Measurements from ENCODE around the gene RNF130. TPM values are rescaled to one million over a fixed set of nuclear protein-coding genes. Genes with fewer than 3 reads are reported as not detected.

RNF130 gene
- total and polyA plus RNA-seq, 2 donors, result 20.5 to 69.2 TPM

DNA sequence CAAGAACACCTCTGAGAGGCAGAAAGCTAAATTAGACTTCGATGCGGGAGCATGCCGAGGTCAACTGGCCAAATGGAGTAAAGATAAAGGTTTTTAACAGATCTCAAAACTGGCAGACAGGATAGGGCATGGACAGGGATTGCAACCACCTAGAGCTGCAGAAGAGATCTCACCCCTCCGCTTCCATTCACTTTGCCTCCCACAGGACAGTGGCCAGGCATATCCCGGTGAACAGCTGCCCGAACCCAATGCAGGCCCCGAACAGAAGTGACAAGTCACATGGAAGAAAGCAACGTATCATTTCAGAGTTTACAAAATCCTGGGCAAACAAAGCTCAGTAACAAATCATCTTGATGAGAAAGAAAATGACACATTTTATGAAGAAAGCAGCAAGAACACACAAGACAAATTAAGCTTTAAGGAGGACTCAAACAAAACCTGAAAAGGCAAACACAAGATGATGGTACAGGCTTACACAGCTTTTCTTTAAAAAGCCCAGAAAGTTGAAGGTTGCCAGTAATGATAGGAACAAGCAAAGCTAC, 18.4 kb downstream of the RNF130 start:
- 98% methylated on average over 8 of the region's 8 CpGs for WGBS
- Histone ChIP-seq H3K27me3 (ENCODE audit: control insufficient read depth in 2 of 2, insufficient read depth in 1 of 2, low read length in 1 of 2) (no peaks in the 10 kb centered on the region), H3K9me3 (ENCODE audit: control insufficient read depth in 2 of 2, insufficient read depth in 1 of 2, low read length in 1 of 2) (no peaks in the 10 kb centered on the region), H3K4me1 (ENCODE audit: control insufficient read depth in 2 of 2, insufficient read depth in 2 of 2, low read length in 2 of 2) (peaks cover 0 to 4% of the 10 kb centered on the region in 2 donors), H3K27ac (ENCODE audit: low read depth in 1 of 2, low read length in 1 of 2) (no peak overlapping the region), H3K4me3 (ENCODE audit: low read length in 2 of 2) (no peak overlapping the region), H3K36me3 (ENCODE audit: control insufficient read depth in 2 of 2, insufficient read depth in 2 of 2, low read length in 1 of 2) (no peaks in the 10 kb centered on the region)
- no peak for DNase-seq (ENCODE audit: low read depth in 6 of 9, low spot score in 9 of 9)

GRCh38 chr5:180052211-180052818, 19.2 kb downstream of the RNF130 start:
- no peaks in the 10 kb centered on the region for H3K36me3 ChIP-seq (ENCODE audit: control insufficient read depth in 2 of 2, insufficient read depth in 2 of 2, low read length in 1 of 2)
- no peak overlapping the region for H3K27ac ChIP-seq (ENCODE audit: low read depth in 1 of 2, low read length in 1 of 2)
- H3K27me3 ChIP-seq (ENCODE audit: control insufficient read depth in 2 of 2, insufficient read depth in 1 of 2, low read length in 1 of 2), result no peaks in the 10 kb centered on the region
- peaks cover 0 to 4% of the 10 kb centered on the region in 2 donors for H3K4me1 ChIP-seq (ENCODE audit: control insufficient read depth in 2 of 2, insufficient read depth in 2 of 2, low read length in 2 of 2)
- DNase-seq (ENCODE audit: low read depth in 6 of 9, low spot score in 9 of 9), result no peak
- WGBS, result over 99% methylated on average over 5 of the region's 5 CpGs
- H3K4me3 ChIP-seq (ENCODE audit: low read length in 2 of 2), result no peak overlapping the region
- H3K9me3 ChIP-seq (ENCODE audit: control insufficient read depth in 2 of 2, insufficient read depth in 1 of 2, low read length in 1 of 2), result no peaks in the 10 kb centered on the region

DNA sequence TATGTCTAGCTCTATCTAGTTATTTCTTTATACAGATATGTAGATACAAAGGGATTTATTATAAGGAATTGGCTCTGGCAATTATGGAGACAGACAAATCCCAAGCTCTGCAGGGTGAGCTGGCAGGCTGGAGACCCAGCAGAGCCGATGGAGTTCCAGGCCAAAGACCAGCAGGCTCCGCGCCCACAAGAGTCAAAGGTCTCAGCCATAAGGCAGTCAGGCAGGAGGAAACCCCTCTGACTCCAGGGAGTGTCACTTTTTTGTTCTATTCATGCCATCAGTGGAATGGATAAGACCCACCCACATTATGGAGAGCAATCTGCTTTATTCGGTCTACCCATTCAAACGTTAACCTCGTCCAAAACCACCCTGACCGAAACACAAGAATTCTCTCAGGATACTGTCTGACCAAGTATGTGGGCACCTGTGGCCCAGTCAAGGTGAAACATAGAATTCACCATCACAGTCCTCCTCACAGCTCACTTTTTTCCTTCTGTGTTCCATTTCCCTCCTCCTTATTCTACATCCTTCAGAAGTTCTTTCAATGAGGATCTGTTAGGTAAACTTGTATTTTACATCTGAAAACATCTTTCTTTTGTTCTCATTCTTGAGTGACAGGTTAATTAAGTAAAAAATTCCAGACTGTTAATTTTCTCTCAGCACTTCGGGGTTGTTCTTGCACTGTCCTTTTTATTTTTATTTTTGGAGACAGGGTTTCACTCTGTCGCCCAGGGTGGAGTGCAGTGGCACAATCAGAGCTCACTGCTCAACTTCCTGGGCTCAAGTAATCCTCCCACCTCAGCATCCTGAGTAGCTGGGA, 21.2 kb downstream of the RNF130 start:
- H3K4me1 ChIP-seq (ENCODE audit: control insufficient read depth in 2 of 2, insufficient read depth in 2 of 2, low read length in 2 of 2), result peaks cover 0 to 4% of the 10 kb centered on the region in 2 donors

DNA sequence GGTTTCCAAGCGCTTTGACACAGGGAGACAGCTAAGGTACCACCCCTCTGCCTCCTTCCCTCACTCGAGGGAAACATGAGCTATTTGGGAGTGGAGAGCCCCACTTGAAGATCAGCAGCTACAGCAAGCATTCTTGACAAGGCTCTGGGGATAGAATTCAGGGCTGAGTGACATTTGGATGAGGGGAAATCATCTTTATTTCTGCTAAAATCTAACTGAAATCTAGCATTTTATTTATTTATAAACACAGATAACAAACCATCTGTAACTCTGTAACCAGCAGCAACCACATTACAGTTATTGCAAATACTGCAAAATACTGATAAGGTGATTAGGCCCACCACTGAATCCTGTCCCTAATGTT, 22.4 kb downstream of the RNF130 start:
- peaks cover 0 to 4% of the 10 kb centered on the region in 2 donors for H3K4me1 ChIP-seq (ENCODE audit: control insufficient read depth in 2 of 2, insufficient read depth in 2 of 2, low read length in 2 of 2)

More for the DNA sequence above, 21.2 kb downstream of the RNF130 start:
- WGBS, result 97% methylated on average over 9 of the region's 9 CpGs
- DNase-seq (ENCODE audit: low read depth in 6 of 9, low spot score in 9 of 9), result no peak
- Histone ChIP-seq H3K4me3 (ENCODE audit: low read length in 2 of 2) (no peak overlapping the region), H3K36me3 (ENCODE audit: control insufficient read depth in 2 of 2, insufficient read depth in 2 of 2, low read length in 1 of 2) (no peaks in the 10 kb centered on the region), H3K27me3 (ENCODE audit: control insufficient read depth in 2 of 2, insufficient read depth in 1 of 2, low read length in 1 of 2) (no peaks in the 10 kb centered on the region), H3K9me3 (ENCODE audit: control insufficient read depth in 2 of 2, insufficient read depth in 1 of 2, low read length in 1 of 2) (peaks cover 0 to 7% of the 10 kb centered on the region in 2 donors), H3K27ac (ENCODE audit: low read depth in 1 of 2, low read length in 1 of 2) (no peak overlapping the region)

DNA sequence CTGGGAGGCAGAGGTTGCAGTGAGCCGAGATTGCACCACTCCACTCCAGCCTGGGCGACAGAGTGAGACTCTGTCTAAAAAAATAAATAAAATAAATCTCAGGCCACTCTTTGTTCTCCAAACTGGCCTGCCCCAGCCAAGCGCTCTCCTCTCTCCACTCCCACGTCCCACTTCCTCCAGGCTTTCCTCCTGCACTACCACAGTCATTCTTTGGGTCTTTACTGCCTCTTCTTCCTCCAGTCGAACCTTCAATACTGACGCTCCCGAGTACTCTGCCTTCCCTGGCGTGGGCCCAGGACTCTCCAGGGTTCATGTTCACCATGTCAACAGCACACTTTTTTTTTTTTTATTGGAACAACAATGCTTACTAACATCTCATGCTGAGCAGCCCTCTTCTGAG, 23.9 kb downstream of the RNF130 start:
- Histone ChIP-seq H3K27ac (ENCODE audit: low read depth in 1 of 2, low read length in 1 of 2) (no peak overlapping the region), H3K4me3 (ENCODE audit: low read length in 2 of 2) (no peak overlapping the region), H3K36me3 (ENCODE audit: control insufficient read depth in 2 of 2, insufficient read depth in 2 of 2, low read length in 1 of 2) (no peaks in the 10 kb centered on the region), H3K9me3 (ENCODE audit: control insufficient read depth in 2 of 2, insufficient read depth in 1 of 2, low read length in 1 of 2) (peaks cover 0 to 7% of the 10 kb centered on the region in 2 donors), H3K27me3 (ENCODE audit: control insufficient read depth in 2 of 2, insufficient read depth in 1 of 2, low read length in 1 of 2) (no peaks in the 10 kb centered on the region), H3K4me1 (ENCODE audit: control insufficient read depth in 2 of 2, insufficient read depth in 2 of 2, low read length in 2 of 2) (peaks cover 0 to 4% of the 10 kb centered on the region in 2 donors)
- 93% methylated on average over 8 of the region's 8 CpGs for WGBS
- DNase-seq (ENCODE audit: low read depth in 6 of 9, low spot score in 9 of 9), result no peak

More for the DNA sequence above, 22.4 kb downstream of the RNF130 start:
- H3K27ac ChIP-seq (ENCODE audit: low read depth in 1 of 2, low read length in 1 of 2), result no peak overlapping the region
- DNase-seq (ENCODE audit: low read depth in 6 of 9, low spot score in 9 of 9), result no peak
- H3K4me3 ChIP-seq (ENCODE audit: low read length in 2 of 2), result no peak overlapping the region
- WGBS, result 56% methylated on average over 2 of the region's 2 CpGs
- no peaks in the 10 kb centered on the region for H3K27me3 ChIP-seq (ENCODE audit: control insufficient read depth in 2 of 2, insufficient read depth in 1 of 2, low read length in 1 of 2)
- H3K9me3 ChIP-seq (ENCODE audit: control insufficient read depth in 2 of 2, insufficient read depth in 1 of 2, low read length in 1 of 2), result peaks cover 0 to 7% of the 10 kb centered on the region in 2 donors
- no peaks in the 10 kb centered on the region for H3K36me3 ChIP-seq (ENCODE audit: control insufficient read depth in 2 of 2, insufficient read depth in 2 of 2, low read length in 1 of 2)

GRCh38 chr5:180046656-180047055, 24.9 kb downstream of the RNF130 start:
- Histone ChIP-seq H3K36me3 (ENCODE audit: control insufficient read depth in 2 of 2, insufficient read depth in 2 of 2, low read length in 1 of 2) (no peaks in the 10 kb centered on the region), H3K4me1 (ENCODE audit: control insufficient read depth in 2 of 2, insufficient read depth in 2 of 2, low read length in 2 of 2) (peaks cover 0 to 4% of the 10 kb centered on the region in 2 donors), H3K27ac (ENCODE audit: low read depth in 1 of 2, low read length in 1 of 2) (no peak overlapping the region), H3K9me3 (ENCODE audit: control insufficient read depth in 2 of 2, insufficient read depth in 1 of 2, low read length in 1 of 2) (peaks cover 0 to 7% of the 10 kb centered on the region in 2 donors), H3K27me3 (ENCODE audit: control insufficient read depth in 2 of 2, insufficient read depth in 1 of 2, low read length in 1 of 2) (no peaks in the 10 kb centered on the region), H3K4me3 (ENCODE audit: low read length in 2 of 2) (no peak overlapping the region)
- 97% methylated on average over 5 of the region's 5 CpGs for WGBS
- DNase-seq (ENCODE audit: low read depth in 6 of 9, low spot score in 9 of 9), result no peak

DNA sequence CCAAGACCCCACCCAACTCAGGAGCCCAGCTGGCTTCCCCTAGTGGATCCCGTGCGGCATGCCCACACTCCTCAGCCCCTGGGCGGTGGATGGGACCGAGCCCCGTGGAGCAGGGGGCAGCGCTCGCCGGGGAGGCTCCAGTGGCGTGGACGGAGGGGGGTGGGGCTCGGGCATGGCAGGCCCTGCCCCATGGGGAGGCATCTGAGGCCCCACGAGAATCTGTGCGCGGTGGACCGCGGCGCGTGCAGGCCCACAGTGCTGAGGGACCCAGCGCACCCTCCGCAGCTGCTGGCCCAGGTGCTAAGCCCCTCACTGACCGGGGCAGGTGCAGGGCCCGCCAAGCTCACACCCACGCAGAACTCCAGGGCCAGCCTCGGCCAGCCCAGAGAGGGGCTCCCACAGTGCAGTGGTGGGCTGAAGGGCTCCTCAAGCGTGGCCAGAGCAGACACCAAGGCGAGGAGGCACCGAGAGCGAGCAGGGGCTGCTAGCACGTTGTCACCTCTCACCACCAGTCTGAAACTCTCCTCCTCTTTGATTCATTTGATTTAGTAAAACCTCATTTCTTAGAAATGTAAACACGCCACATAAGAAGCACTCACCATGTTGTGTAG, 25.6 kb downstream of the RNF130 start:
- Histone ChIP-seq H3K4me1 (ENCODE audit: control insufficient read depth in 2 of 2, insufficient read depth in 2 of 2, low read length in 2 of 2) (peaks cover 0 to 4% of the 10 kb centered on the region in 2 donors), H3K27me3 (ENCODE audit: control insufficient read depth in 2 of 2, insufficient read depth in 1 of 2, low read length in 1 of 2) (no peaks in the 10 kb centered on the region), H3K36me3 (ENCODE audit: control insufficient read depth in 2 of 2, insufficient read depth in 2 of 2, low read length in 1 of 2) (no peaks in the 10 kb centered on the region), H3K9me3 (ENCODE audit: control insufficient read depth in 2 of 2, insufficient read depth in 1 of 2, low read length in 1 of 2) (peaks cover 0 to 7% of the 10 kb centered on the region in 2 donors), H3K27ac (ENCODE audit: low read depth in 1 of 2, low read length in 1 of 2) (no peak overlapping the region), H3K4me3 (ENCODE audit: low read length in 2 of 2) (no peak overlapping the region)
- WGBS, result 94% methylated on average over 30 of the region's 30 CpGs
- no peak for DNase-seq (ENCODE audit: low read depth in 6 of 9, low spot score in 9 of 9)

- WGBS, result 96% methylated on average over 4 of the region's 4 CpGs
- Histone ChIP-seq H3K4me1 (ENCODE audit: control insufficient read depth in 2 of 2, insufficient read depth in 2 of 2, low read length in 2 of 2) (no peaks in the 10 kb centered on the region), H3K36me3 (ENCODE audit: control insufficient read depth in 2 of 2, insufficient read depth in 2 of 2, low read length in 1 of 2) (no peaks in the 10 kb centered on the region), H3K9me3 (ENCODE audit: control insufficient read depth in 2 of 2, insufficient read depth in 1 of 2, low read length in 1 of 2) (peaks cover 0 to 7% of the 10 kb centered on the region in 2 donors), H3K4me3 (ENCODE audit: low read length in 2 of 2) (no peak overlapping the region), H3K27me3 (ENCODE audit: control insufficient read depth in 2 of 2, insufficient read depth in 1 of 2, low read length in 1 of 2) (no peaks in the 10 kb centered on the region), H3K27ac (ENCODE audit: low read depth in 1 of 2, low read length in 1 of 2) (no peak overlapping the region)
- DNase-seq (ENCODE audit: low read depth in 6 of 9, low spot score in 9 of 9), result no peak
These were observed 28.2 kb downstream of the RNF130 start for GRCh38 chr5:180043377-180043776.
